CD4-positive, CD25-positive, alpha-beta regulatory T cell (primary cell): Measurements from ENCODE around the gene CENATAC. TPM values are rescaled to one million over a fixed set of nuclear protein-coding genes. Genes with fewer than 3 reads are reported as not detected.

ENCODE experiments used
- ATAC-seq, 2 donors: fragments of 150-1000 bp; cut with Tn5 transposase; one replicate each; pipeline ENCODE4 v1.10.0; 2021; ENCODE audit warnings: low read depth in 2 of 2, moderate number of reproducible peaks in 2 of 2, moderate library complexity in 1 of 2
- DNase-seq, 3 donors: peaks; one replicate each; pipeline versions ENCODE4 v3.0.0 to v3.0.0-alpha.2; 2012 to 2022; ENCODE audit warnings: mixed read lengths in 1 of 3
- H3K27ac ChIP-seq: one replicate; pipeline ENCODE4 v1.7.0; 2013; ENCODE audit warnings: mild to moderate bottlenecking, low read length; ENCODE audit not compliant: insufficient read depth, poor library complexity, severe bottlenecking
- H3K27me3 ChIP-seq: one replicate; pipeline ENCODE4 v1.7.0; 2013; ENCODE audit warnings: low read length; ENCODE audit not compliant: control insufficient read depth, insufficient read depth
- H3K36me3 ChIP-seq: one replicate; pipeline ENCODE4 v1.7.0; 2013; ENCODE audit warnings: mild to moderate bottlenecking, low read length, moderate library complexity; ENCODE audit not compliant: control insufficient read depth, insufficient read depth
- H3K4me1 ChIP-seq: 2 replicates; pipeline ENCODE4 v1.7.0; 2013; ENCODE audit warnings: mild to moderate bottlenecking, low read length; ENCODE audit not compliant: insufficient read depth, control insufficient read depth, poor library complexity, severe bottlenecking
- H3K4me3 ChIP-seq: one replicate; pipeline ENCODE4 v1.7.0; 2013; ENCODE audit warnings: low read depth, mild to moderate bottlenecking, low read length, moderate library complexity
- H3K9me3 ChIP-seq, 2 experiments: 1 replicate in 1 of 2; 2 replicates in 1 of 2; pipeline ENCODE4 v1.7.0; 2013; ENCODE audit warnings: low read length in 2 of 2, mild to moderate bottlenecking in 1 of 2, moderate library complexity in 1 of 2; ENCODE audit not compliant: control insufficient read depth in 2 of 2
- H3K27ac Mint-ChIP-seq, 3 donors: one replicate each; pipeline ENCODE4 v1.8.0; 2020 to 2022; ENCODE audit warnings: mild to moderate bottlenecking in 3 of 3, mixed read lengths in 3 of 3, moderate library complexity in 2 of 3
- H3K27me3 Mint-ChIP-seq: one replicate; pipeline ENCODE4 v1.8.0; 2022; ENCODE audit warnings: mild to moderate bottlenecking, mixed read lengths
- H3K36me3 Mint-ChIP-seq: one replicate; pipeline ENCODE4 v1.8.0; 2020; ENCODE audit warnings: mixed read lengths
- H3K4me1 Mint-ChIP-seq, 4 donors: one replicate each; pipeline ENCODE4 v1.8.0; 2020 to 2022; ENCODE audit warnings: mixed read lengths in 4 of 4, mild to moderate bottlenecking in 1 of 4
- H3K4me3 Mint-ChIP-seq, 4 donors: one replicate each; pipeline ENCODE4 v1.8.0; 2020 to 2022; ENCODE audit warnings: mild to moderate bottlenecking in 4 of 4, mixed read lengths in 4 of 4, moderate library complexity in 3 of 4
- H3K9me3 Mint-ChIP-seq, 7 donors: one replicate each; pipeline ENCODE4 v1.8.0; 2020 to 2022; ENCODE audit warnings: mixed read lengths in 7 of 7, mild to moderate bottlenecking in 3 of 7, moderate library complexity in 2 of 7
- polyA plus RNA-seq, 4 donors: library from polyadenylated mRNA; unstranded; fragments of 300-500 nt; fragmentation: Illumina TruSeq; gene quantifications; one replicate each; pipeline ENCODE4 v1.2.3, GENCODE V29; 2021
- total RNA-seq: library from RNA; stranded (reverse); gene quantifications from one replicate; pipeline ENCODE4 v1.2.3, GENCODE V29; 2022

The CENATAC gene
- total and polyA plus RNA-seq, 5 donors from 2014 or later: 10.0 to 116 (median 11.9) TPM

GRCh38 chr11:118998388-118998717 is 415 bp downstream of the CENATAC start:
- Mint-ChIP-seq H3K27ac (peak overlapping the region; percentile 96 to 99 (median 99)), H3K36me3 (peaks cover 19% of the 10 kb centered on the region), H3K9me3 (no peaks in the 10 kb centered on the region), H3K27me3 (peaks cover 5% of the 10 kb centered on the region), H3K4me1 (peaks cover 17 to 48% (median 25%) of the 10 kb centered on the region in 4 donors), H3K4me3 (peak overlapping the region; percentile 91 to 100 (median 97))
- Histone ChIP-seq H3K4me3 (peak overlapping the region; percentile 94), H3K36me3 (peaks cover 32% of the 10 kb centered on the region), H3K27ac (peak overlapping the region; percentile 86), H3K4me1 (peaks cover 27% of the 10 kb centered on the region), H3K9me3 (no peaks in the 10 kb centered on the region), H3K27me3 (no peaks in the 10 kb centered on the region)
- ATAC-seq: peak in 1 of 2 donors; percentile 5
- no peak for DNase-seq

- Mint-ChIP-seq H3K4me3 (peak overlapping the region; percentile 91 to 100 (median 97)), H3K4me1 (peaks cover 17 to 48% (median 24%) of the 10 kb centered on the region in 4 donors), H3K9me3 (no peaks in the 10 kb centered on the region), H3K27me3 (peaks cover 5% of the 10 kb centered on the region), H3K27ac (peak overlapping the region; percentile 96 to 99 (median 99)), H3K36me3 (peaks cover 21% of the 10 kb centered on the region)
- H3K27me3 ChIP-seq: no peaks in the 10 kb centered on the region
- no peaks in the 10 kb centered on the region for H3K9me3 ChIP-seq
- H3K4me1 ChIP-seq: peaks cover 27% of the 10 kb centered on the region
- no peak for ATAC-seq
- H3K4me3 ChIP-seq: peak overlapping the region; percentile 94
- peaks cover 33% of the 10 kb centered on the region for H3K36me3 ChIP-seq
- no peak for DNase-seq
- H3K27ac ChIP-seq: peak overlapping the region; percentile 86
These were observed 884 bp downstream of the CENATAC start for GRCh38 chr11:118998822-118999221.

- ATAC-seq (no peak), DNase-seq (no peak)
- Mint-ChIP-seq H3K27ac (no peak overlapping the region), H3K4me3 (peak overlapping the region in 2 of 4 donors; percentile 7 to 64), H3K9me3 (no peaks in the 10 kb centered on the region), H3K4me1 (peaks cover 17 to 47% (median 25%) of the 10 kb centered on the region in 4 donors), H3K36me3 (peaks cover 23% of the 10 kb centered on the region), H3K27me3 (peaks cover 5% of the 10 kb centered on the region)
- no peaks in the 10 kb centered on the region for H3K27me3 ChIP-seq
- no peaks in the 10 kb centered on the region for H3K9me3 ChIP-seq
- peaks cover 45% of the 10 kb centered on the region for H3K36me3 ChIP-seq
- H3K4me3 ChIP-seq: no peak overlapping the region
- peaks cover 27% of the 10 kb centered on the region for H3K4me1 ChIP-seq
- no peak overlapping the region for H3K27ac ChIP-seq
These were observed 3.0 kb downstream of the CENATAC start for GRCh38 chr11:119000906-119001305.

GRCh38 chr11:119006656-119007055 is 8.7 kb downstream of the CENATAC start:
- Mint-ChIP-seq H3K4me3 (peak overlapping the region in 2 of 4 donors; percentile 39 to 52), H3K4me1 (peaks cover 4 to 11% (median 8%) of the 10 kb centered on the region in 4 donors), H3K27me3 (no peaks in the 10 kb centered on the region), H3K36me3 (peaks cover 35% of the 10 kb centered on the region), H3K27ac (no peak overlapping the region), H3K9me3 (no peaks in the 10 kb centered on the region)
- Histone ChIP-seq H3K27ac (no peak overlapping the region), H3K27me3 (no peaks in the 10 kb centered on the region), H3K36me3 (peaks cover 59% of the 10 kb centered on the region), H3K4me3 (no peak overlapping the region), H3K4me1 (no peaks in the 10 kb centered on the region), H3K9me3 (no peaks in the 10 kb centered on the region)
- DNase-seq (no peak), ATAC-seq (no peak)

GRCh38 chr11:119011476-119012053 is 13.6 kb downstream of the CENATAC start:
- H3K4me3 ChIP-seq: no peak overlapping the region
- Mint-ChIP-seq H3K27ac (peak overlapping the region in 1 of 3 donors; percentile 8), H3K27me3 (no peaks in the 10 kb centered on the region), H3K4me1 (peaks cover 4 to 27% (median 21%) of the 10 kb centered on the region in 4 donors), H3K4me3 (no peak overlapping the region), H3K36me3 (peaks cover 51% of the 10 kb centered on the region), H3K9me3 (no peaks in the 10 kb centered on the region)
- peaks cover 10% of the 10 kb centered on the region for H3K4me1 ChIP-seq
- no peak for ATAC-seq
- H3K36me3 ChIP-seq: peaks cover 76% of the 10 kb centered on the region
- no peak for DNase-seq
- H3K27me3 ChIP-seq: no peaks in the 10 kb centered on the region
- H3K9me3 ChIP-seq: no peaks in the 10 kb centered on the region
- H3K27ac ChIP-seq: peak overlapping the region; percentile 17

- no peaks in the 10 kb centered on the region for H3K9me3 Mint-ChIP-seq
- Histone ChIP-seq H3K4me3 (no peak overlapping the region), H3K9me3 (no peaks in the 10 kb centered on the region), H3K27ac (peak overlapping the region; percentile 17), H3K27me3 (no peaks in the 10 kb centered on the region), H3K4me1 (peaks cover 21% of the 10 kb centered on the region), H3K36me3 (peaks cover 69% of the 10 kb centered on the region)
- peak overlapping the region in 2 of 4 donors; percentile 12 to 44 for H3K4me3 Mint-ChIP-seq
- peaks cover 46% of the 10 kb centered on the region for H3K36me3 Mint-ChIP-seq
- peaks cover 0 to 36% (median 28%) of the 10 kb centered on the region in 4 donors for H3K4me1 Mint-ChIP-seq
- no peaks in the 10 kb centered on the region for H3K27me3 Mint-ChIP-seq
- peak overlapping the region in 2 of 3 donors; percentile 8 to 72 for H3K27ac Mint-ChIP-seq
- no peak for DNase-seq
- ATAC-seq: no peak
These were observed 14.8 kb downstream of the CENATAC start for GRCh38 chr11:119012629-119013170.

- Mint-ChIP-seq H3K9me3 (peaks cover 0 to 1% (median 0%) of the 10 kb centered on the region in 7 donors), H3K4me1 (peaks cover 0 to 49% (median 36%) of the 10 kb centered on the region in 4 donors), H3K4me3 (peak overlapping the region in 1 of 4 donors; percentile 19), H3K36me3 (peaks cover 42% of the 10 kb centered on the region), H3K27ac (peak overlapping the region in 2 of 3 donors; percentile 47 to 66), H3K27me3 (peaks cover 4% of the 10 kb centered on the region)
- Histone ChIP-seq H3K9me3 (no peaks in the 10 kb centered on the region), H3K27me3 (no peaks in the 10 kb centered on the region), H3K4me1 (peaks cover 27% of the 10 kb centered on the region), H3K4me3 (no peak overlapping the region), H3K27ac (no peak overlapping the region), H3K36me3 (peaks cover 63% of the 10 kb centered on the region)
- no peak for ATAC-seq
- no peak for DNase-seq
These were observed 16.4 kb downstream of the CENATAC start for GRCh38 chr11:119014209-119014924.
